ENCODE results near the gene CDC42EP5.
"Not testable (repeated sequence)": the region's sequence is repeated elsewhere in the genome, so short reads cannot be mapped to it uniquely, and the experiment has no call there.

The CDC42EP5 gene

DNA sequence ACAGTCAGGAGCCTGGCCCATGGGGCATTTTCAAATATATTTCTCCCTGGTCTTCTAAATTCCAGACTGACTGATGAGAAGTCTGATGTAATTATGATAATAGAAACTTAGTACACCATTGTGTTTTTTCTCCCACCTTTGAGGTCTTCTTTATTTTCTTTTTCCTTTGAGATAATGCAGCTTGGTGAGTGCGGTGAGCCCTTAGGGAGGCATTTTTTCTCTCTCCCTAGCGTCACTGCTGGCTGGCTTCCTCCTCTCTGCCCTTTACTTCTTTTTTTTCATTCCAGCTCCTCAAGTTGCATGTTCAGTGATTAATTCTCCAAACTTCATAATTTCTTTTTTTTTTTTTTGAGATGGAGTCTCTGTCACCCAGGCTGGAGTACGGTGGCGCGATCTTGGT lies 12.8 kb upstream of the CDC42EP5 start:
- no peak for DNase-seq

DNA sequence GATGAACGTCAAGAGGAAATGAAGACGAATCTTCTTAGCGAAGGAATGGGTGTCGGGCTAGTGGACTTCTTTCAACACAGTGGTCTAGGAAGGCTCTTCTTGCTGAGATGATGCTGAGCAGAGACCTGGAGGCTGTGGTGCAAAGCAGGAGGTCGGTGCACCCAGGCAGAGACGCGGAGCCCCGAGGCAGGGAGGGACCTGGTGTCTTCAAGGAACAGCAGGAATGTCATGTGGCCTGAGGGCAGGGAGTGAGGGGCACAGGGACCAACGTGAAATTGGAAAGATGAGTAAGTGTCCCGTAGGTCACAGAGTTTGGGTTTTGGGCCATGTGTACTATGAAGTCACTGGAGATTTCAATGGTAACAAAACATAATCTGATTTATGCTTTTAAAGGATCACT lies 11.4 kb upstream of the CDC42EP5 start:
- no peak for DNase-seq

DNA sequence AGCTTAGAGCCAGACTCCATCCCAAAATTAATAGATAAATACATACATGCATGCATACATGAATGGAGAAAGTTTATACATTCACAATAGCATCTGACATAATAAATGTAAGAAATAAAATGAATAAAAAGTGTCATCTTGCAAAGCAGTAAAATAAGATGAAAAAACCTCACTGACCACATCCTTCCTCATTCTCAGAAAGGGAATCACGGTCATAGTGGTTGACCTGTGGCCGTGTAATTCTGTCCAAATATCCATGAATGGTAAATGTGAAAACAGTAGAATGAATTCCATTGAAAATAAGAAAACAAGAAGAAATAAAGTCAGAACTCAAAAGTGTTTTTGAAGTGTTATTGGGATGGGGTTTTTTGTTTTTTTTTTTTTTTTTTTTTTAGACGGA lies 9.8 kb upstream of the CDC42EP5 start:
- no peak for DNase-seq

DNA sequence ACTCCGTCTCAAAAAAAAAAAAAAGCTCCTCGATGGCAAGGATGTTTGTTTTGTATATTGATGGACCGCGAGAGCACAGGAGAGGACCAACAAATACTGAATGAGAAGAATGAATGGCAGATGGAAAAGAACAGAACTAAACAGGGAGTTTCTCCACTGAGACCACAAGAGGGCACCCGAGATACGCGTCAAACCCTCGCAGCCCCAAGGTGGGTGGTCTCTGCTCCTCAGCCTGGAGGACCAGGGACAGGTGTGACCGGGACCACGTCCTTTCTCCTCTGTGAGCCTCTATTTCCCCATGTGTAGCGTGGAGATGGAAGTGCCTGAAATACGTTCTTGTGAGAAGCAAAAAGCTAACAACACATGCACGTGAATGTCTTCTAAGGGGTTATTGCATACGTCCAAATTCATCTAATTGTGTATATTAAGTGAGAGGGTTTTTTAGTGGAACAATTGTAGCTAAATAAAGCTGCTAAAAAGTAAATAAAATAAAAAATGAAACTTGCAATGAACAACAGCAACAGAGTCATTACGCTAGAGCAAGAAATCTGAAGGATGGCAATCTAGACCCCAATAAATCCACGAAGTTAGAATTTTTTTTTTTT lies 8.3 kb upstream of the CDC42EP5 start:
- DNase-seq = peak; percentile 80

DNA sequence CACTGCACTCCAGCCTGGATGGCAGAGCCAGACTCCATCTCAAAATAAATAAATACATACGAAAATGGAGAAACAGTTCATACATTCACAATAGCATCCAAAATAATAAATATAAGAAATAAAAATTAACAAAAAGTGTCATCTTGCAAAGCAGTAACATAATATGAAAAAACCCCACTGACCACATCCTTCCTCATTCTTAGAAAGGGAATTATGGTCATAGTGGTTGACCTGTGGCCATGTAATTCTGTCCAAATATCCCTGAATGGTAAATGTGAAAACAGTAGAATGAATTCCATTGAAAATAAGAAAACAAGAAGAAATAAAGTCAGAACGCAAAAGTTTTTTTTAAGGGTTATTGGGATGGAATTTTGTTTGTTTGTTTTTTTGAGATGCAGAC lies 7.0 kb upstream of the CDC42EP5 start:
- no peak for DNase-seq

DNA sequence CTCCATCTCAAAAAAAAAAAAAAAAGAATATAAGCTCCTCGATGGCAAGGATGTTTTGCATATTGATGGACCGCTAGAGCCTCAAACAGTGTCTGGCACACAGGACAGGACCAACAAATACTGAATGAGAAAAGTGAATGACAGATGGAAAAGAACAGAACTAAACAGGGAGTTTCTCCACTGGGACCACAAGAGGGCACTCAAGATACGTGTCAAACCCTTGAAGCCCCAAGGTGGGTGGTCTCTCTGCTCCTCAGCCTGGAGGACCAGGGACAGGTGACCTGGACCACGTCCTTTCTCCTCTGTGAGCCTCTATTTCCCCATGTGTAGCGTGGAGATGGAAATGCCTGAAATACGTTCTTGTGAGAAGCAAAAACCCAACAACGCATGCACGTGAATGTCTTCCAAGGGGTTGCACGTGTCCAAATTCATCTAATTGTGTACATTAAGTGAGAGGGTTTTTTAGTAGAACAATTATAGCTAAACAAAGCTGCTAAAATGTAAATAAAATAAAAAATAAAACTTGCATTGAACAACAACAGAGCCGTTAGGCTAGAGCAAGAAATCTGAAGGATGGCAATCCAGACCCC lies 5.7 kb upstream of the CDC42EP5 start:
- peak; percentile 73 for DNase-seq

DNA sequence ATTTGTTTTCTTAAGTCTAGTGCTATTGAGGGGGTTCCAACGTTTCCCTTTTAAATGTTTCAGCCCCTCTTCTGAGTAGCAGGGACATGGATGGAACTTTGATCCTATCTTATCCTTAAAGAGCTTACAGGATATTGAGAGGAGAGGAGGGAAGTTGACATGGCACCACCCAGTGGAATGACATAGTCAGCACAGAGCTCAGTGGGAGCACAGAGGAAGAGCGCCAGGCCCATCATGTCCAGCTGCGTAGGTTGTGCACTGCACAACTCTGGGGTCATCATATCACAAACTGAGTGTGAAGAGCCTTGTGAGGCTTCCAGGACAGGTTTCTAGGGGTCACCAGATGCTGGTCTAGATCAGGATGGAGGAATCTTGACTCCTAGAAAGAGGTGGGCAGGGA lies 4.6 kb upstream of the CDC42EP5 start:
- DNase-seq = peak; percentile 30

DNA sequence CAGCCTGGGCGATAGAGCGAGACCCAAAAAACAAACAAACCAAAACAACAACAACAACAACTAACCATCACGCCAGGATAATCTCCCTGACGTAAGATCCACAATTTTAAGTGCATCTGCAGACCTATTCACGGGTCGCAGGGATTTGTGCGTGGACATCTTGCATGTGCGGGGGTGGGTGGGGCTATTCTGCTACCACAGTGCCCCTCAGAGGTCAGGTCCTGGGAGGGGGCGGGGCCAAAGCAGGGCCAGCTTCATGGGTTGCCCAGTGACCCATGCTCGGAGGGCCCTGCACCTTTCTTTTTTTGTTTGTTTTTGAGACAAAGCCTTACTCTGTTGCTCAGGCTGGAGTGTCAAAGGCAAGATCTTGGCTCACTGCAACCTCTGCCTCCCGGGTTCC lies 2.6 kb upstream of the CDC42EP5 start:
- peak; percentile 36 for DNase-seq

DNA sequence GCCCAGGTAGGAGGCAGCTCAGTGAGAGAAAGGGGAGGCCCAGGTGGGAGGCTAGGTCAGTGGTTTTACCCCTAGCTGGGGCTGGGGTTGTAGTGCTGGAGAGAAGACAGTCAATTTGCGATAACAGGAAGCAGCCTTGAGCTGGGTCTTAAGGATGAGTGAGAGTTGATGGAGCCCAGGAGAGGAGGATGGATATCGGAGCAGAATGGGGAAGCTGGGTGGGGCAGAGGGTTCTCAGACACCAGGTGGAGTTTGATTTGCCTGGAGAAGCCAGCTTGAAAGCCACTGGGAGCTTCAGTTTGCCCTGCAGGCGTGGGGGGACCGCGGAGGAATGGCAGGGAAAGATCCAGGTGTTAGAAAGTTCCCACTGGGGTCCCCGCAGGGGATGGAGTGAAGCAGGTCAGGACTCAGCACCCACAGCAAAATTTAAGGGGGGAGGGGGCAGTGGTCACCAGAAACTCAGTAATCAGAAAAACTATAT lies 836 bp upstream of the CDC42EP5 start:
- peak; percentile 40 for DNase-seq

DNA sequence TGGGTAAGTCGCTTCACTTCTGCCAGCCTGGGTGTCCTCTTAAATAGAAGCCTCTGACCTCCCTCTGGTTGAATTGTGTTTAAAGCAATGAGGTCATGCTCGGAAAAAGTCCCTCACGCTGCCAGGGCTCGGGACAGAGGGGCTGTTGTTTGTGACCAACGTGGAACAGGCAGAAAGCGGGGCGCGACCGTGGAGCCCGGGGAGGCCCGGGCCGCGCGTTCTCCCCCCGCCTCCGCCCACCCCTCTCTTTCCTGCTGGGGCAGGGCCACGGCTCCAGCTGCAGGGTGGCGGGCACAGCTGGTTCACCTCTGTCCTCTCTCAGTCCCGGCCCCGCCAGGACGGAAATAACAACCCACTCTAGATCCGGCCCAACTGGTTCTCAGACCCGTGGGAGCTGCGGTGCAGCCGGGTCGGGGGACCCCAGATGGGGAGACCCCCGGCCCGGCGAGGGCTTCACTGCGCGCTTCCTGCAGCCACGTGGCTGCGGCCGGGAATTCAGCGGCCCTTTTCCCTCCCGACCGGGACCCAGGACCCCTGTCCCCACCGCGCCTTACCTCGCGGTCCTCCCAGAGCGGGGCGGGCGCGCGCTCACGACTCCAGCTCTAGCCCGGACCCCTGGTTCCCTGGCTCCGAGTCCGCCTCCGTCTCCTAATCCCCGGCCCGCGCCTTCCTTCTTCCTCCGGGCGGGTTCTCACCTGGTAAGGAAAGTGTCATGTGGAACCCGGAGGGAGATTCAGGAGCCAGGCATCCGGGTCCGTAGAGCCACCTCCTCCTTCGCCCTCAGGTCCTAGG lies 1.9 kb downstream of the CDC42EP5 start:
- peak; percentile 65 for DNase-seq

DNA sequence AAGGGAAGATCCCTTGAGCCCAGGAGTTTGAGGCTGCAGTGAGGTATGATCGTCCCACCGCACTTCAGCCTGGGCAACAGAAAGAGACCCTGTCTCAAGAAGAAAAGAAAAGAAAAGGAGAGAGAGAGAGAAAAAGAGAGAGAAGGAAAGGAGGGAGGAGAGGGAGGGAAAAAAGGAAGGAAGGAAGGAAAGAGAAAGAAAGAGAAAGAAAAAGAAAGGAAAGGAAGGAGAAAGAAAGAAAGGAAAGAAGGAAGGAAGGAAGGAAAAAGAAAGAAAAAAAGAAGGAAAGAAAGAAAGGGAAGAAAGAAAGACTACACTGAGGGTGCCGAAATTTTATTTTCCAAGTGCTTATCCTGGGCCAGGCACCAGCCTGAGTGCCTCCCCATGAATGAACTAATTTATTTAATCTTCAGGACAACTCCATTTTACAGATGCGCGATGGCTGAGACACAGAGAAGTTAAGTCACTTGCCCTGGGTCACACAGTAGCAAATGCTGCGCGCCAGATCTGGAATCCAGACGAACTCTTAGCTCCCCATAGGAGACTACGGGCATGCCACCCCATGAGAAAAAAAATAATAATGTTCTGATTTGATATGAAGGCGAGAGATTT lies 2.7 kb downstream of the CDC42EP5 start:
- DNase-seq = no peak

DNA sequence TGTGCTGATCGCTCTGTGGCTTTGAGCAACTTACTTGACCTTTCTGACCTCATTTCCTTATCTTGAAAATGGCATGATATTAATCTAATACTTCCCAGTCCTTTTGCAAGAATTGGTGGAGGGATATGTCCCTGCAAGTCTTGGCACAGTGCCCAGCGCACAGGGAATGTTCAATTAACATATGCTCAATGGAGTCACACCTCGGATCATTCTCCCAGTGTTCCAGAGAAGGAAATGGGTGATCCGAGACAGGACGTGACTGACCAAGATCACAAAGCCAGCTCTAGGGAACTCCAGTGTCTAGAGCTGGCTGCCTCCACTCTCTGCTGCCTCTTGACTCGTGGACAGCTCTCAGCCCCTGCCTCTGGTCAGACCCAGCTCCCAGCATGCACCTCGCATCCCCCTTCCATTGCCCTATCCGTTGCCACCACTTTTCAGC lies 3.6 kb downstream of the CDC42EP5 start:
- DNase-seq = peak; percentile 58

DNA sequence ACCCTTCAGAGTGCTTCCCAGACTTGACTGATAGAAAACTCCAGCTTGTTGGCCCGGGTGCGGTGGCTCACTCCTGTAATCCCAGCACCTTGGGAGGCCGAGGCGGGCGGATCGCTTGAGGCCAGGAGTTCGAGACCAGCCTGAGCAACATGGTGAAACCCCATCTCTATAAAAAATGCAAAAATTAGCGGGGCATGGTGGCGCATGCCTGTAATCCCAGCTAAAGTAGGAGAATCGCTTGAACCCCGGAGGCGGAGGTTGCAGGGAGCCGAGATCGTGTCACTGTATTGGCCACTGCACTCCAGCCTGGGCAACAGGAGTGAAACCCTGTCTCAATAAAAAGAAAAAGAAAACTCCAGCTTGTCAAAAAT lies 7.0 kb downstream of the CDC42EP5 start:
- not testable (repeated sequence) for DNase-seq

DNA sequence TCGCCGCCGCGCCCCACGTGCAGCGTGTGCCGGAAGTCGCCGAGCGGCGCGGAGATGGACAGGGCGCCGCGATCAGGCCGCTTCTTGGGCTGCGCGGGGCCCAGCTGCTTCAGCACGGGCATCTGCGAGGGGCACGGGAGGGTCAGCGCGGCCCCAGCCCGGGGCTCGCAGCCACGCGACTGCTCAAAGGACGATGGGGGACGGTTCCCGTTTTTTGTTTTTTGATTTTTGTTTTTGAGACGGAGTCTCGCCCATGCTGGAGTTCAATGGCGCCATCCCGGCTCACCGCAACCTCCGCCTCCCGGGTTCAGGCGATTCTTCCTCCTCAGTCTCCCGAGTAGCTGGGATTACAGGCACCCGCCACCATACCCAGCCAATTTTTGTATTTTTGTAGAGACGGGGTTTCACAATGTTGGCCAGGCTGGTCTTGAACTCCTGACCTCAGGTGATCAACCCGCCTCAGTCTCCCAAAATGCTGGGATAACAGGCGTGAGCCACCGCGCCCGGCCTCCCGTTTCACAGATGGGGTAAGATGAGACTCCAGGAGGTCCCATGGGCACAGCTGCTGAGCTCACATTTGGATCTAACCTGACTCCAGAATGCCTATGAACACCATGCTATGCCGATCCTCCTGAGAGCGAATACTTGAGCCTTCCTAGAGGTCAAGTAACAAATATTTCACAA lies 7.5 kb downstream of the CDC42EP5 start:
- no peak for DNase-seq

DNA sequence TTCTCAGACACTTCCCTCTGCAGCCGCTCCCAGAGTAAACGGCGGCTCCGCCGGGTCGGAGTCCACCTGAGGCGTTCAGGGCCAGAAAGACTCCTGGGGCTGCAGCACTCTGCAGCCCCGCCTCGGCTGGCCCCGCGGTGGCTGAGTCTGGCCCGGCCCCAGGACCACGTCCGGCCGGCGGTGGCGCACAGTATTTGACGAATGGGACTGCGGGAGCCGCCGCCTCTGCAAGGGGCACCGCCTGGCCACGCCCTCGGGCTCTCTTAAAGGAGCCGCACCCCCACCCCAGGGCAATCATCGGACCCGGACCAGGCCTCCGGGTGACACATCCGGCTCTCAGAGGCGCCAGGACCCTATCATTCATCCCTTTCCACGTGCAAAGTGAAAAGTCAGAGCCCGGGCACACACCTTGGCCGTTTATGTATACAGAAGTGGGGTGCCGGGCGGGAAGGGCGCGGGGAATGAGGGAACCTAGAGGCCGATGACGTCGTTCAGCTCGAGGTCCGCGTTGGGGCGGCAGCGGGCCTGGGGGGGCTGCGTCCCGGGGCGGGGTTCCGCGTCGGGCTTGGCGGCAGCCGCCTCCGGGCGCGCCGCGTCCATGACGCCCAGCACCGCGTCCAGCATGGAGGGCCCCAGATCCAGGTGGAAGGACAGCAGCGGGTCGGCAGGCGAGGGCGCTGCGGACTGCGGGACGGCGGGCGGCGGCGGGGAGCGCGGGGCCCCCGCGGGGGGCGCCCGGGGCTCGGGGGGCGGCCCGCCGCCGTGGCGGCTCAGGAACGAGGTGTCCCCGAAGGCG lies 8.3 kb downstream of the CDC42EP5 start:
- DNase-seq = peak; percentile 95

DNA sequence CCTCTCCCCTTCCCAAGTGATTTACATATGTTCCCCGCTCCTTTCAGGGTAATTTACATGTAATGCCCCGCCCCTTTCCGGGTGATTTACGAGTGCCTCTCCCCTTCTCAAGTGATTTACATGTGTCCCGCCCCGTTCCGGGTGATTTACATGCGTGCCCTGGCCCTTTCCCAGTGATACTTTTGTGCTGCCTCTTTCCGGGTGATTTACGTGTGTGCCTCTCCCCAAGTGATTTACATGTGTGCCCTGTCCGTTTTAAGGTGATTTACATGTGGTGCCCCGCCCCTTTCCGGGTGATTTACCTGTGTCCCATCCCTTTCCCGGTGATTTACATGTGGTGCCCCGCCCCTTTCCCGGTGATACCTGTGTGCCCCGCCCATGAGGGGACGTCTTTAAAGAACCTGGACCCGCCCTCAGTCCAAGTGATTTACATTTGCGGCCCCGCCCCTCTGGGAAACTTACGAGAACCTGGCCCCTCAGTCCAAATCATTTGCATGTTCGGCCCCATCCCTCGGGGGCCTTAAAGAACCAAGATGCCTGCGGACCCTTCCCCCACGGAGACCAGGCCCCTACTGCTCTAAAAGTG lies 9.0 kb downstream of the CDC42EP5 start:
- peak; percentile 96 for DNase-seq

DNA sequence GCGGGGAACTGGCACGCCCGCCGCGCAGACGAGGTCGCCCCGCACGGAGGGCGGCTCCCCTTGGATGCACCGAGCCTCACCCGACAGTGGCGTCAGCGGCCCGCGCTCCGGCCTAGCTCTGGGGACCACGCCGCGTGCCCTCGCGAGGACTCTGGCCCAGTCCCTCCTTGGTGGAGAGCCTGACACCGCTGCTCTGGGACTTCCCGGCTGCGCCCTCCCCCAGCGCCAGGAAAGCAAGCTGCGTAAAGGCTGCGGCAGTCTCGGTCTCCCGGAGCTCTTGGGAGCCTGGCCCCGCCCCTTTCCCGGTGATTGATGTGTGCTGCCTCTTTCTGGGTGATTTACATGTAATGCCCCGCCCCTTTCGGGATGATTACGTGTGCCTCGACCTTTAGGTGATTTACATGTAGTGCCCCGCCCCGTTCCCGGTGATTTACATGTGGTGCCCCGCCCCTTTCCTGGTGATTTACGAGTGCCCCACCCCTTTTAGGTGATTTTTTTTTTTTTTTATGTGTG lies 9.5 kb downstream of the CDC42EP5 start, which contains the start of gene LENG9:
TSS of gene LENG9 (minus strand) at position 248 of the 513 bp plus-strand sequence. CDS start 252 bp downstream, outside the sequence.
- DNase-seq = peak; percentile 98

DNA sequence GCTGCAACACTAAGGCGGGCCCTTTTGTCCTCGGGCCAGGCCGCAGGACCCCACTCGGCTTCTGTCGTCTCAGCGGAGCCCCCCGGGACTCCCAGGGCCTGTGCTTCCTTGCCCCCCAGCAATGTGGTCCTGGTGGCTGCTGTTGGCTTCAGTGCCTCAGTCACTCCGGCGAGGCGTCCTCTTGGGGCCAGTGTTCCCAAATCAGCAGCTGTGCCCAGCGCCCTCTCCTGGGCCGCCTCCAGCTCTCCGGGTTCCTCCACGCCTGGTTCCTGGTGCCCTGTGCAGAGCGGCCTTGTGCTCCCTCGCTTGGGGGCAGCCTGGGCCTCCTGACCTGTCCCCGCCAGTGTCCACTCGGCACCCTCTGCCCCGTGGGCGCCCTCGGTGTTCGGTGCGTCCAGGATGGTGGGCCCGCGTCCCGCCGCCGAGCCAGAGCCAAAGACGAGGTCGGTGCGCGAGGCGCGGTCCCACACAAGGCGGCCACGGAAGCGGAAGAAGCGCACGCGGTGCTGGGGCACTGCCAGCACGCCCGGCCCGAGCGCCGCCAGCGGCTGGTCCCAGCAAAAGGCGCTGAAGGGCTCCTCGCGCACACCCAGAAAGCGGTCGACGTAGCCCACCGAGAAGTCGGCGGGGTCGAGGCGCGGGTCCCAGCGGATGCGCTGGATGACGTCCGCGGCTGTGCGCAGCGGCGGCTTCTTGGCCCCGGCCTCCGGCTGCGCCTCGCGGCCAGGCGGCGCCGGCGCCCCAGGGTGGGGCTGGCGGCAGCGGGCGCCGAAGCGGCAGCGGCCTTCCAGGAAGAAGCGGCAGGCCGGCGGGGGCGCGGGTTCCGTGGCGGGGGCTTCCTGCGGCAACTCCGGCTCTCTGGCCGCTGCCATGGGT lies 10.2 kb downstream of the CDC42EP5 start:
- DNase-seq = peak; percentile 83

DNA sequence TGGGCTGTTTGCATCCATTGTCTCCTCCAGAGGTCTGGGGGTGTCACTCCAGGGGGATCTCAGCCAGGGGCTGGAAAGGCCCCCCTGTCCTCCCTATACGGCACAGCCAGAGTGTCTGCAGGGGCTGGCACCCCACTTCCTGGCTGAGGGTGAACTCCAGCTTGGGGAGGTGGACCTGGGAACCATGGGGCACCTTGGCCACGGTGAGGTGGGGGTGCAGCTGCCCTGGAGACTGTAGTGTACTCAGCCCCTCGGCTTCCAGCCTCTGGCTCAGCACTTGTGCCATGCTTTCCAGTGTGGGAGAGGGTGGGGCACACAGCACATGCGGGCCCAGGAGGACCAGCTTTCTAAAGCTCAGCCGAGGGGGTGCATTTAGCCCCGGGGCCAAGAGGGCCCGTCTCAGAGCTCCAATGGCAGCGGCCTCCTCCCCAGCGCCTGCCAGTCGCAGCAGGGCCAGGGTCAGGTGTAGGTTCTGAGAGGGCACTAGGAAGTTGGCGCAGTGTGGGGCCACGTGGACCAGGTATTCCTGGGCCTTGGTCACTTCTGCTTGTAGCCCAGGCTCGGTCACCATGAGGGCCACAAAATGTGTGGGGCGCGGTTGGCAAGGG lies 10.9 kb downstream of the CDC42EP5 start:
- no peak for DNase-seq

DNA sequence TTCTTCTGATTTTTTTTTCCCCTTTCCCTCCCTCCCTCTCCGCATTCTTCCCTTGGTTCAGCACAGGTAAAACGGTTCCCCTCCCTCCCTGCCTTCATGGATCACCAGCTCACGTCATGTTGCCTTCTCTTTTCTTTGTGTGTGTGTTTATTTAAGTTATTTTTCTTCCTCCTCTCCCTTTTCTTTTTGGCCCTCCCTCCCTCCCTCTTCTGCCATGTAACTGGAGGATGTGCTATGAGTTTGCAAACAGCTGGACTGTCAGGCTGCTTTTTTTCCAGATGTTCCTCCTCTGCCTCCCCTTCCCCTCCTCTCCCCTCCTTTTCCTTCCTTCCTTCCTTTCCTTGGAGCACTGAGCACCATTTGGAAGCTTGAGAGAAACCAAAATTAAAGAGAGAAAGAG lies 11.5 kb downstream of the CDC42EP5 start:
- no peak for DNase-seq
